ENCODE data around the gene JCAD.

GRCh38 chr10:30074933-30075332 is 15.5 kb upstream of the JCAD start:
- TF ChIP-seq POLR2AphosphoS5 (IDR thresholded peaks at IDR 0.05; ENCODE audit: control insufficient read depth, insufficient read depth, low read depth, low read length) (no peak), SMC3 (conservative IDR thresholded peaks at IDR 0.05; ENCODE audit: insufficient read depth, low read depth, low read length) (no peak), PHTF2 (CRISPR knock-in tag; IDR thresholded peaks at IDR 0.05) (no peak), POU5F1 (IDR thresholded peaks at IDR 0.05; ENCODE audit: borderline replicate concordance, low read depth, low read length, partially characterized antibody) (no peak), CTCF (IDR thresholded peaks at IDR 0.05 in 2 of 3, conservative IDR thresholded peaks at IDR 0.05 in 1 of 3; ENCODE audit: insufficient read depth in 2 of 3, low read depth in 1 of 3, low read length in 3 of 3) (no peak), TEAD4 (IDR thresholded peaks at IDR 0.05; ENCODE audit: low read length) (no peak), TEAD4 (CRISPR knock-in tag; IDR thresholded peaks at IDR 0.05; ENCODE audit: borderline replicate concordance) (no peak), THRA (IDR thresholded peaks at IDR 0.05) (no peak), NCOA2 (IDR thresholded peaks at IDR 0.05; ENCODE audit: partially characterized antibody in 2 of 2) (no peak)

All from K562 (cell line).